IPS DF 4.7 (cell line): ENCODE data around the gene PSKH1.
A peak's percentile ranks its signal among the peaks of the same experiment; 100 is the strongest.
"Not testable (repeated sequence)": the region's sequence is repeated elsewhere in the genome, so short reads cannot be mapped to it uniquely, and the experiment has no call there.

Experiments
- DNase-seq: peaks from one replicate; pipeline ENCODE4 v3.0.0-alpha.2; 2013; ENCODE audit warnings: low spot score; ENCODE audit errors: extremely low read depth

PSKH1 gene

GRCh38 chr16:67892899-67893742 lies at the start of gene PSKH1:
Gene PSKH1 (plus strand): TSS chr16:67893254. CDS start chr16:67908750, 15,496 bp downstream.
- peak; percentile 82 for DNase-seq

DNA sequence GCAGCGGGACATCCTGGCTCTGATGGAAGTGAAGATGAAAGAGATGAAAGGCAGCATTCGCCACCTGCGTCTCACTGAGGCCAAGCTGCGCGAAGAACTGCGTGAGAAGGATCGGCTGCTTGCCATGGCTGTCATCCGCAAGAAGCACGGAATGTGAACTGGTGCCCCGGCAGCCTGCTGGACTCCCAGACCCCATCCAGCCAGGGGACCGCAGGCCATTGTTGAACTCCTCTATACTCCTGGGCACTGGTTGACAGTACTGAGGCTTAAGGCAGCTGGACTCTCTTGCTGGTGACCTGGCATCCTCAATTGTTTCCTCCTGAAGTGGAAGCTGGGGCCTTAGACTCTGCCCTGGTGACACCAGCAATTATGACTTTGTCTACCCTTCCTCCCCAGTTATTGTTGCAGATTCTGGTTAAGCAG lies 49.7 kb upstream of the PSKH1 start:
- no peak for DNase-seq

GRCh38 chr16:67844497-67844896 lies 48.6 kb upstream of the PSKH1 start:
- DNase-seq, result no peak

DNA sequence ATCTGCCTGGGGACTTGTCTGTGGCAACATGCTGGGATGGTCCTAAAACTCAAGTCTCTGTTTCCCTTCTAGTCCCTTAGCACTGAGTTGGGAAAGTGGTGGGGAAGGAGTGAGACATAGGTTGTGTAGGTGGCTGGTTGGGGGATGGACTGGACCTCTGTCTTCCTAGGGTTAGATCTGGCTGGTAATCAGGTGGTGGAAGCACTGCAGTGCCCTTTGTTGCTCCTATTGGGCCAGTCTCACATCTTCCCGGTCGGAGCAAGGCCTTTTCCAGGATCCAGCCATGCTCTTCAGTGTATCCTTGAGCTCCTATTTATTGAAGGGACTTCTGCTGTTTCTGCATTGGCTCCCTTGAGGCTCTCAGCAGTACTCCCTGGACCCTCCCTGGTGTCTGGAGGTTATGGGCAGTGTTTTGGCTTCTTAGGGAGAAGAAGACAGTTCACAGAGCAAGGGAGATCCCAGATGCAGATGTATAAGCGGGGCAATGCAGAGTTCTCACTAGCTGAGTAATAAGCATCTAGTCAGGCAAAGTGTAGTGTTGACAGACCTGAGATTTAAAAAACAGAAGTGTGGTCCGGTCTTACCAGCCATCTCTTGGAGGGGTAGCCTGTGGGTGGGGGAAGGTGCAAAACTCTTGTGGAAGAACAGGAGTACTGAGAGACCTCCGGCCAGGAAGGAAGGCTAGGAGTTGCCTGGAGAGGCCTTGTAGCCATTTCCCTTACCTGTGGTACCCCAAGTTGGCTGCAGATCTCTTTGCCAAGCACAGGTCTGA lies 47.6 kb upstream of the PSKH1 start:
- no peak for DNase-seq

DNA sequence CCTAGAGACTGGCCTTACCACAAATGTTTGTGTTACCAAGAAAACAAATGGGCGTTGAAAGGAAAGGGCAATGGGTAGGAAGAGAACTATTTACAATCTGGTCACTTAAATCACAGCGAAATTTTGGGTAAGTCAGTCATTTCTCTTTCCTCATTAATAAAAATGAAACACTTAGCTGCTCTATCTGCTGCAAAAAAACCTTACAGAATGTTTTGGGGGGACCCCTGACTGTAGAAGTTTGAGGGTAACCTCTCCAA lies 47.1 kb upstream of the PSKH1 start:
- DNase-seq, result no peak

DNA sequence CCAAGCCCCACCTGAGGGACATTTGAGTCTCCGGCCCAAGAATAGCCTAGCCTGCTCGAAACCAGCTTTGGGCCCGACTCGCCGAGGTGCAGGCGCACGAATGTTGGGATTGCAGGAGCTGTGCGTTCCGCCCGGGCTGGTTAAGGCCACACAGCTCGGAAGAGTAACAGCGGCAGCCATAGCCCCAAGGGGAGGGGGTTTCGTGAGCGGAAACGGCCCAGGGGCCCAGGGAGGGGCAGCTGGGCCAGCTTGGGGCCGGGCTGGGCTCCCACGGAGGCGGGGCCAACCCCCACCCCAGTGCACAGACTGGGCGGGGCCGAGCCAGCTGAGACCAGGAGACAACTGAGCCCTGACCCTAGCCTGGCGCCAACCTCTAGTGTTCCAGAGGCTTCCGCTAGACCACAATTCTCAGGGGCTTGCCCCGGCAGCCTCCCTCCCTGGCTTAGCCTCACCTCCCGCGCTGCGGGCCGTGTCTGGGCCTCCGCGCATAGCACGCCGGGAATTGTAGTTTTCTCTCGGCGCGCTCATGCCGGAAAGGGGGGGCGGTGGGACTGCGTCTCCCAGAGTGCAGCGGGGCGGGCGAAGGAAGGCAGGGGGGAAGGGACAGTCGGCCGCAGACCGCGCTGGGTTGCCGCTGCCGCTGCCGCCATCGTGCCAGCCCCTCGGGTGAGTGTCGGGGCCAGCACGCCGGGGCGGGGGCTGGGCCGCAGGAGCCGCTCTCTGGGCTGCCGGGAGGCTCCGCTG lies 46.6 kb upstream of the PSKH1 start, which contains the start of gene NUTF2:
Gene NUTF2, plus strand, starts transcription at position 614 of the 744 bp plus-strand sequence. CDS start 18,198 bp downstream, outside the sequence.
- peak; percentile 95 for DNase-seq

DNA sequence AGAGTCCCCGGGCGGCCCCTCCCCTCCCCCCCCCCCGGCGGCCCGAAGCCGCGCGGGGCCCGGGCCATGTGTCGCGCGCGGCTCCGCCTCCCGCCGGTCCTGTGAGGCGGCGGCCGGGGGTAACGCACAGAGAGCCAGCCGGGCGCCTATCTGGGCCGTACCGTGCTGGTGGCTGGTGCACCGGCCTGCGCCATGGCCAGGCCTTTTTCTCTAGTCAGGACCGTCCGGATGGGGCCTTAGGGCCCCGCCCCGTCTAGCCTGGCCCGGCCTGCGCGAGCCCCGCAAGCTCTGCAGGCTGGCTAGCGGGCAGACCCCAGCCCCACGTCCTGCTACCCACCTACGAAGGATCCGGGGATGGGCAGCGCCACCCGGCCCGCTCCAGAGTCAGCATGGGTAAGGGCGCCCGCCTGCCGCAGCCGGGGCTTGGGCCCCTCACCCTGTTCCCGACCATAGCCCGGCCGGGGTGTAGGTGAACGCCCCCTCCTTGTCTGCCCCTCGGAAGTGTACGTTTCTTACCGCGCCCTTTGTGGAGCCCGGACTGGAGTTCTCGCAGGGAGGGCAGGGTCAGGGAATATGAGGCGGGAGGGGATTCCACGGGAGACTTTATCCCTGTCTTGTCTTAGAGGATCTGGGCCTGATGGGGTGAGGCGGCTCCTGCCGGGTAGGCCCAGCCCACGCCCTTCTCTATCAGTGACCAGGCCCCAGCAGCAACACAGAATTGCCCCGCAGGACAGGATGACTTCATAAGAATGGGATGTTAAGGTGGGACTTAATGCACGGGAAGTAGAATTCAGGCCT lies 45.8 kb upstream of the PSKH1 start, which contains the start of gene CENPT:
Gene CENPT, minus strand, starts transcription at position 630 of the 798 bp plus-strand sequence. CDS start 13,834 bp downstream, outside the sequence.
- no peak for DNase-seq

GRCh38 chr16:67848118-67848517 lies 44.9 kb upstream of the PSKH1 start:
- DNase-seq, result no peak

DNA sequence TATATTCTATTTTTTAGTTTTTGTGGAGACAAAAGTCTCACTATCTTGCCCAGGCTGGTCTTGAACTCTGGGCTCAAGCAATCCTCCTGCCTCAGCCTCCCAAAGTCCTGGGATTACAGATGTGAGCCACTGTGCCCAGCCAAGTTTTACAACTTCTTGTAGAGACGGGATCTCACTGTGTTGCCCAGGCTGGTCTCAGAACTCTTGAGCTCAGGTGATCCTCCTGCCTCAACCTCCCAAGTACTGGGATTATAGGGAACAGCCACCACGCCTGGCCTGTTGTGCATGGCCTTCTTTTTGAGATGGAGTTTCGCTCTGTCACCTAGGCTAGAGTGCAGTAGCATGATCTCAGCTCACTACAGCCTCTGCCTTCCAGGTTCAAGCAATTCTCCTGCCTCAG lies 39.4 kb upstream of the PSKH1 start:
- no peak for DNase-seq

GRCh38 chr16:67855789-67856188 lies 37.3 kb upstream of the PSKH1 start:
- DNase-seq, result no peak

DNA sequence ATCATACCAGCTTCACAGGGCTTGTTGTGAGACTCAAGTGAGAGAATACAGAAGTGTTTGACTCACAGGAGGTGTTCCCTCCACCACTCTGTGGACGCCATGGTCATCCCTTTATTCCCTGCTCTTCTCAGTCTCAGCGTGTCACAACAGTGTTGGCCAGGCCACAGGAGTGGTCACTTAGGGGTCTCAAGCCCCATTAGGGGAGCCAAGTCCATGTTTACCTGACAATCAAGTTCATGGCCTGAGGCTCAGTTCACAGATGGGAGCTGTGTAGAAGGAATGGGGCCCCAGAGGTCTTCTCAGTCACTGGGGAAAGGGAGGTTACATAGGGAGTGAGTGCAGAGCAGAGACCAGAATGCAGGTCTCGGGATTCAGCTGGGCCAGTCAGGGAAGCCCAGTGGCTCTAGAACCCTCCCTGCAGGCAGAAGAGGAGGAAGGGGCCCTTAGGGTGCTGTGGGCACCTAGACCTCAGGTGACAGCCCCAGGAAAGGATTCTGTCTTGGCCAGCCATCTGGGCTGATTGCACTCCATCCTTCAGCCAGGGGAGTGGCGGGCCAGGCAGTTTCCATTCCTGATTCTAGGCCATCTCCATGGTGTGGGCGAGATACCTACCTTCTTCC lies 36.0 kb upstream of the PSKH1 start:
- no peak for DNase-seq

DNA sequence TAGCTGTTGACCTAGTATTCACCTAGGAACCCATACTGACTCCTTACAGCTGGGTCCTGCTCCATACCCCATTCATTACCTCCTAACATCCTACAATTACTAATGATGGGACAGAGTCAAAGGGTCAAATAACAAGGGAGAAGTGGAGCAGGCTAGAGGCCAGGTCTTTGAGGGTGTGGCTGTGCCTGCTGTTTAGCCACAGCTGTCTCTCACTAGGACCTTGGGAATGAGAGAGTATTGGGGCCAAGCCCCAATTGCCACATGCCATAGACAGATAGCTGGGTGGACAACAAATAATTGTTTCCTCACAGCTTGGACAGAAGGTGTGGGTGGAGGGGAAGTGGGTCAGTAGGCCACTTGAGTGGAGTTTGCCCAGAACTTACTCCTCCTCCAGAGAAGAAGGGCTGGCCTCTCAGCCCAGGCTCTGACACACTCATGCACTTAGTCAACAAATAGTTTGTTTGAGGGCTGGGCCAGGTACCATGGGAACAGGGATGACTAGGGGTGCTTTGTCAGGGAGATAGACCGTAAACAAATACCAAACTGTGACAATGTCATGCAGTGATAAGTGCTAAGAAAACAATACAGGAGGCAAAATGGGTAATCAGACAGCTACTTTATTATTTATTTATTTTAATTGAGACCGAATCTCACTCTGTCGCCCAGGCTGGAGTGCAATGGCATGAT lies 35.4 kb upstream of the PSKH1 start:
- DNase-seq, result no peak

DNA sequence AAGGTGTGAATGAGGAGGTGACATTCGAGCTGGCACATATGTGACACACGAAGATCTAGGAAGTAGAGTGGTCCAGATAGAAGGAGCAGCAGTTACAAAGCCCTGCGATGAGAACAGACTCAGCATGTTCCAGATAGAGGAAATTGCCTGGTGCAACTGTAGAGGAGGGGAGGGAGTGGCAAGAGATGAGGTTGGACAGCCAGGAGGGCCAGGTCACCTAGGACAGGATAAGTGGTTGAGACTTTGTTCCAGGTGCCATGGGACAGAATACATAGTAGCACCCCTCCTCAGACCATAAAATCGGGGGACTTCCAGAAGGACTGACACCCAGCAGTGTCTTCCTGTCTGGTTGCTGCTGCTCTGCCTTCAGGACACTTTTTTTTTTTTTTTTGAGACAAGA lies 34.6 kb upstream of the PSKH1 start:
- no peak for DNase-seq

DNA sequence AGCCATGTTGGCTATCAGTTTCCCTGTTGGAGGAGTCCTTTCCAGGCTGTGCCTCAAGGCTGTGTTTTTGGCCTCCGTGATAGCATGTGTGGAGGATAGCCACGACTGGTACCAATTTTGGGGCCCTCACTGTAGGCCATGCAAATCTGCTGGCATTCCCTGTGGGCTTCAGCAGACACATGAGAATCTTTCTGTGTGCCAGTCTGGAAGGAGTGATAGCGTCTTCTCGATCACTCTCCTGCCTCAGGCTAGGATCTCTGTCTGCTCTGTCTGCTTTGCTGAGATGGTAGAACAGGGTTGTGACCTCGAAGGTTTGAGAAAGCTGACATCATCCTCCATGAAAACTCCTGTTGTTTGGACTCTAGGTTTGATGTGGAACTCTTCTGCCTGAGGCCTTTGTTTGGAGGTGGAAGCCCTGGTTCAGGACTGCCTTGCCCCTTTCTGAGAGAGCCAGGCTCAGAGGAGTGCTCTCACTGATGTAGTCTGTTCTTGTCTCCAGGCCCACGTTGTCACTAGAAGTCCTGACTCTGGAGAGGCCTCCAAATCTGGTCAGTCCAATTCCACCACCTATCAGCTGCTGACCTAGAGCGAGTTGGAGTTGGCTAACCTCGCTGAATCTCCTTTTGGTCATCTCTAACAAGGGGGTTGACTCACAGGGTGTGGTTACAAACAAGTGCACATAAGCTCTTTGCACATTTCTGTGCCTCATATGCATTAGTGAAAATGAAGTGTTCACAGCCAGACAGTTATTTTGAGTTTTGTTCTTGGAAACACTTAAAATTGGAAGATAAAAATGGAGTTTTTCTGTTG lies 32.3 kb upstream of the PSKH1 start:
- DNase-seq, result no peak

- no peak for DNase-seq
These were observed 31.2 kb upstream of the PSKH1 start for GRCh38 chr16:67861877-67862276.

DNA sequence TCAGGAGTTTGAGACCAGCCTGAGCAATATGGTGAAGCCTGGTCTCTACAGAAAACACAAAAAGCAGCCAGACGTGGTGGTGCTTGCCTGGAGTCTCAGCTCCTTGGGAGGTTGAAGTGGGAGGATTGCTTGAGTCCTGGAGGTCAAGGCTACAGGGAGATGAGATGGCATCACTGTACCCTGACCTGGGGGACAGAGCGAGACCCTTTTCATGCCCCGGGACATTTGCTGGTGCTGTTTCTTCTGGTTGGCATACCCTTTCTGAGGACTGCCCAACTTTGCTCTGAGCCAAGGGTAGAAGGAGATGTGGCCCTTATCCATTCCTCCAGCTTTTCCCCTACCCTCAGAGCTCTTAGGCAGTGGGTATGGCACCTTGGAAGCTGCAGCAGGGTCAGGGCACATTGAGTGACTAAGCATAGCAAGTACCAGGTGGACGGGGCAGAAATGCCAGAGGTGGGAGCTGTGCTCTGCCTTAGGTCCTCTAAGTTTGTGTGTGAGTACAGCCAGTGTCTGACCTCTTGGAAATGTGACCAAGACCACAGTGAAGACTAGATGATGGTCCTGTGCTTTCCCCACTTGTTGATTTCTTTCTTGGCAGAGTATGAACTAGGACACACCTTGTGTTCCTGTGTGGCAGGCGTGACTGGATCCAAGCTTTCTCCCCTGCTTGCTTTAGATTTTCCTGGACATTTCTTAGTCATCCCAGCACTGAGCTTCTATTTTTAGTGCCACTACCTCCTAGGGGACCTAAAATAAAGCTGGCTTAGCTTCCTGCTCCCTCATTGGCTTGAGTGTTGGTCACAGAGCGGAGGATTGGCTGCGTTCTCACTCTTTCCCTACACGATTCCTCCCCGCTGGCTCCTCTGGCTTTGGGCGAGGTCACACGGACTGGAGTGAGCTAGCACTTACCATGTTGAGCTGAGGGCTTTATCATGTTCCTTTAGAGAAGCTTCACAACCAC lies 30.2 kb upstream of the PSKH1 start:
- no peak for DNase-seq

- not testable (repeated sequence) for DNase-seq
These were observed 29.0 kb upstream of the PSKH1 start for GRCh38 chr16:67864044-67864443.

DNA sequence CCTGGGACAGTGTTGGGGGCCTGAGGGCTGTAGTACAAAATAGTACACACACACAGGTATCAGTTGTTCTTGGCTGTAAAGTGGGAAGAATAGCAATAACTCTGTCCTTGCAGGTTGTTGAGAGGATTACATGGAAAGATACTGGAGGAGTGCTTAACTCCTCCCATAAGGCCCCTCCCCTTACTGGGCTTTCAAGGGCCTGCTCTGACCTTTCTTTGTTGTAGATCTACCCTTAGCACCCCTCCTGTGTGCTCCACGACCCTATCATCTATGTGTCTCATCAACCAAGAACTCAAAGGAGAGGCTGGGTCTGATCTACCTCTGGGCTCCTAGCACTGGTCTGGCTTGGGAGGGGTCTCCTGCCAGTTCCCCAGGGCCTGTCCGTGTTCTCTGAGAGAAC lies 28.5 kb upstream of the PSKH1 start:
- DNase-seq, result no peak
